Activated CD8-positive, alpha-beta memory T cell treated with anti-CD3 and anti-CD28 coated beads, Interleukin-2, amount 50 U/mL, for 24 hours (primary cell): ENCODE results near the gene RGL1.

Source experiments
- DNase-seq: peaks from one replicate; pipeline ENCODE4 v3.0.0-alpha.2; 2020; ENCODE audit errors: extremely low read depth

Gene RGL1

DNA sequence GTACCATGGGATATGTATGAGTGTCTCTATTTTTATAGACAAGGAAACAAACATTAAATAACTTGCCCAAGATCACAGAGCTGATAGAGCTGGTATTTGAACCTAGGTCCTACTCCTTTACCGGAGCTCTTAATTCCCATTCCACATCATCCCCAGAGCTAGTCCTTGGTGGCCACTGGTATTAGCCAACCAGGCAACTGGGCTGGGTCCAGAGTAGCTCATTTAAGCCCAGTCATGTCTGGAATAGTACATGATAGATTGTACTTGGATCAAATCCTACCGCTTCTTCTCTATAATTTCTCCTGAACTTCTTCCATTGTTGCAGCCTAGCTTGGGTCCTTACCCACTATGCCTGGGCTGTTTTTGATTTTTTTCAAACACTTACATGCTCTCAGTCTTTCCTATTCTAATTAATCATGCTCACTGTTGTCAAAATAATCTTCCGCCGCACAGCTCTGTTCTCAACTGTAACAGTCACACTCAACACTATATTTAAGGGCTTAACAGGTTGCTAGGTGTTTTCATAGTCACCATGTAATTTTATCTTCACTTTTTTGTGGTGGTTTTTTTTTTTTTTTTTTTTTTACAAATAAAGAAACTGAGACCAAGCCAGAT, 152.4 kb downstream of the RGL1 start:
- no peak for DNase-seq

DNA sequence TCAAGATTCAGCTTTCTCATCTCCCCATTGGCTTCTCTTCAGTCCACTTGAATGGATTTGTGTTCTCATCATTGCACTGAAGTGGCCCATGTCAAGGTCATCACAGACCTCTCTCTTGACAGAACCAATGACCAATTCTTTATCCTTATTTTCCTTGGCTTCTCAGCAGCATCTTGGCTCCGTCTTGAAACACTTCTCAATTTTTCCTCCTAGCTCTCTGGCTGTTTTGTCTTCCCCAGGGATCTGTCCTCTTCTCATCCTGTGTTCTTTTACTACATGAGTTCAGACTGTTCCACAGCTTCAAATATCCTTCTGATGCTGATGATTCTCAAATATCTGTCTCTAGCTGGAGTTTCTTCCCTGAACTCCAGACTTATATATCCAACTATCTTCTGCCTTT, 154.0 kb downstream of the RGL1 start:
- DNase-seq = no peak

DNA sequence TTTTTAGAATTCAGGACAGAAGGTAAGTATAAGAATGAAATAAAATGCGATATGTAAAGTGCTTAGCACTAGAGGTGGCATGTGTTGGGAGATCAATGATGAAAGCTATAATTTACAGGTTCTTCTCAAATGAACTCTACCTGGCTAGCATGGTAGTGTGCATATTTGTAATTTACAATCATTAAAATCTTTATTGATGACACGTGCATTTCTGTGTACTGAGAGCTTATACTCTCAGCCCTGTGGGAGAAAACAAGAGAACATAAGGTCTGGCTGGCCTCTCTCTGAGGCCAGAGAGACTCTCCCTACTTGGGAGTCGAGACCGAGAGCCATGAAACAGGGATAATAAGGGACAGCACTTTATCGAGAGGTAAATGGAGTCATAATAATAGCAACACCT, 156.2 kb downstream of the RGL1 start:
- no peak for DNase-seq

DNA sequence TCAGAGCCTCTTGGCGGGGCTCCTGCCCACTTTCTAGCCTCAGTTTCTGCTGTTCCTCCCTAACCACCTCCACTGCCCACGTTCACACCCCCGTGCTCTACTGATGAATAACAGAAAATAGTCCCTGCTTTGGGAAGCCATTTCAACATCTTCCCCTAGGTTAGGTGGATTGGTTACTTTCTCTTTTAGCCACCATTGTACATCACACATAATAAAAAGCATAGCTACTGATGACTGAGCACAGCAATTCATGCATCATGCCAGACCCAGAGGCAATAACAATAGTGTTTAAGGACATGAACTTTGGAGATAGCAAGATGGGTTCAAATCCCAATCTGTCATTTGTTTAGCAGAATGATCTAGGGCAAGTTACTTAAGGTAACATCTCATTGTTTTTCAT, 158.0 kb downstream of the RGL1 start:
- DNase-seq = no peak

DNA sequence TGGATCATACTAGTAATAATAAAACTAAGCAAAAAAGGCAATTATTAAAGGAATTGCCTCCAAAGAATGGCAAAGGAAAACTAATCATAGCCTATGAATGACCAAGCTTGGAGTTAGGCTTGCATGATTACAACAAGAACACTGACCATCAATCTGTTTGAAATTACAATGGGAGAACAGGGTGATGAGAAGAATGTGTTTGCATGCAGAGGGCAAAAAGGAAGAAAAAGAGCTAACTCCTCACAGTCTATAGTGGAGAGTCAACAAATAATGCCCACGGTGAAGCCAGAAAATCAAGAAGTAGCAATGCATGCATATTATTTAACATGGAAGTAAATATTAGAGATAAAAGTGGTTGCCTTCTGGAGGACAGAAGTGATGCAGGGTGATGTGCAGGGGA, 160.8 kb downstream of the RGL1 start:
- no peak for DNase-seq

DNA sequence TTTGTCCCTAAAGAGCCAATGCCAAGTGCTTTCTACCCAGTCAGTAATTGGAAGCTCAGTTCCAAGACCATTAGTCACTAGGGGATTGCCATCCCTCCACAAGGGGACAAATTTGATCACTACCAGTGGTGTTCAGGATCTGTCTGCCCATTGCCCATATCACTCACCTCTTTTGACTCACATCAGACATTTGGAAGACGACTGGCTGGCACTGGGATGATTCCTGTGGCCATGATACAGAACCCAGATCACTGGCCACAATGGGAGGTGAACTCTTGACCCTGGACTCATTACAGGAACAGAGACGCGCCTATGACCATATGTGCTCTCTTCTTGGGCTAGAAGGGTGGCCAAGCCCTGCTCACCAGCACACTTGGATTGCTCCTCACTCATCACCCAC, 161.6 kb downstream of the RGL1 start:
- no peak for DNase-seq

GRCh38 chr1:183967914-183968313, 163.0 kb downstream of the RGL1 start:
- no peak for DNase-seq

DNA sequence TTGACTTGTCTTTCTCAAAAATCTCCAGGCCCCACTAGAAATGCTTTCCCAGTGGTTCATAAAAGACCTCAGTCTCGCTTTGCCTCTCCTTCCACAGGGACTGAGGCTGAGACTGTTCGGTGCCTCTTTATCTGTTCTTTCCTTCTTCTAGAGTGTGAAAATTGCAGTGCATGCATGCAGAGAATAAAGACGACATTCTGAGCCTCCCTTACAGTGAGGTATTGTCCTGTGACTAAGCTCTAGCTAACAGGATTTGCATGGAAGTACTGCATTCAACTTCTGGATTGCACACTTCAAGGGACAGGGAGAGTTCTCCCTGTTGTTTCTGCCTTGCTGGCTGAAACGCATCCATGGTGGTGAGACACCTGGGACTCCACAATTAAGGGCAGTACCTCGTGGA, 163.5 kb downstream of the RGL1 start:
- no peak for DNase-seq

- no peak for DNase-seq
These were observed 165.8 kb downstream of the RGL1 start for GRCh38 chr1:183970516-183971300.

GRCh38 chr1:183975651-183976050, 170.7 kb downstream of the RGL1 start:
- DNase-seq = no peak

- no peak for DNase-seq
These were observed 172.8 kb downstream of the RGL1 start for GRCh38 chr1:183977717-183978116.
